Eye (tissue), 1 donor: ENCODE data around the gene CTIF.

Experiments
- DNase-seq: peaks from one replicate; pipeline ENCODE4 v3.0.0-alpha.2; 2015

Gene CTIF

DNA sequence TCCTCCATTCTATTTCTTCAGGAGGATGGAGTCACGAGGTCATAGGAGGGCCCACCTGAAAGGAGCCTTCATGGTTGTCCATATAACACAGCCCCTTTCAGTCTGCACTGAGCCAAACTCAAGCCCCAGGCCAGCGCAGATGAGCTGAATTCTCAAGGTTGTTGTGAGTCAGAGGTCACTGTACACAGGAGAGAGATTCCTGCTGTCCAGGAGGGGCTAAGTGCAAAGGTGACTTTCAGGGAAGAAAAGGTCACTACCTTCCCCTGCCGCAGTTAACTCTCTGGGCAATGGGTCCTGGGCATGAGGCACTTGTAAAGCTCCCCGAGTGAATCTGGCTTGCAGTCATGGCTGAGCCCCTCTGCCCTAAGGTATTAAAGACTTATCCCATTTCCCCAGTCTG lies 150.7 kb downstream of the CTIF start:
- no peak for DNase-seq

DNA sequence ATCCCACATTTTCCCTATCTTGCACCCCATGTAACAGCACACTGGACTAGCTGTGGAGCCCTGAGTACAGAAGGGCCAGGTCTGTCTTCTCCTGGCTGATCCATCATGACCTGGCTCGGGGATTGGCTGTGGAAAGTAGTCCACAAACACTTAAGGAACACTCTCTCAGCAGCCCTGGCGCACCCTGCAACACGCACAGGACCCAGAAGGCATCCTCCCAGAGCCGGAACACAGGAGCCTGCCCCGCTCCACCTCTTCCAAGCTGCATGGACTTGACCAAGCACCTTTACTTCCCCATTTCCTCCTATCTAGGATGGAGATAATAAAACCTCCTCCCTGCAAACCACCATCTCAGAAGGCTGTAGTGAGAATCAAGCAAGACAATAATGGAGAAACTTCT lies 151.7 kb downstream of the CTIF start:
- DNase-seq, result no peak

DNA sequence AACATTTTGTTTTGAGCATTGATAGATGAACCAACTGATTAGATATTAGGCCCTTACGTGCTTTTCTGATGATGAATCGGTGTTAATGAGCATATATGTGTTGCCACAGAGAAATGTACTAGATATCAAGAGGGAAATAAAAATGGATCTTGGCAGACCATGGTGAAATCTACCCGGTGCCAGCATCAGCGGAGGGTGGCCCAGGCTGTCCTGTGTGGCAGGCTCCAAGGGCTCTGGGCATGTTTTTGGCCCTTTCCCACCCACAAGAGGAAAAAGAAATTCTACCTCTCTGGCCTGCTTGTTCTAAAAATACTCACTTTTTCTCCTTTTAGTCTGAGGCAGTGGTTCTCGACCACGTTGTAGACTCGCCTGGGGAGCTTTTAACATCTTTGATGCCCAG lies 154.2 kb downstream of the CTIF start:
- no peak for DNase-seq

DNA sequence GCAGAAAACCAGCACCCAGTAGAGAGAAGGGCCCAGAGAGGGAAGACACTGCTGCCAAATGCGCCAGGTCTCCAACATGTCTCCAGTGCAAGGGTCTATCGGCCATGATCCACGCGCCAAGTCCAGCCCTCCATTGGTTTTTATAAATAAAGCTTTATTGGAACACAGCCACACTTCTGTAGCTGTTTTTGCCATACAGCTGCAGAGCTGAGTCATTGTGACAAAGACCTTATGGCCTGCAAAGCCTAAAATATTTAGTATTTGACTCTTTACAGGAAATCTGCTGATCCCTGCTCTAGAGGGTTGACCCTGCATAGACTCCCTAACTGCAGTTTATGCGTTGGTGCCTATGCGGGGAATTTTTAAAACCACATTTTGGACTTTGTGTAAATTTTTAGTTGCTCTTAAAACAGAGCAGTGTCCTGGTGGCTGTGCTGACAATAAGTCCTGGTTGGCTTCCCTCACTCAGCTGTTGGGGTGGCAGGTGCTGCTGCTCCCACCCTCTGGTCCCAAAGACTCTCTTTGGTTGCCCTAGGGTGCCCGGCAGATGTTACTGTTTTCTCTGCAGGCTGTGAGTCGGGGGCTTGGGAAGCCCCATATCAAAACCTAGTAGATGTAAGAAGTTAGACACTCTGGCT lies 154.9 kb downstream of the CTIF start:
- no peak for DNase-seq

DNA sequence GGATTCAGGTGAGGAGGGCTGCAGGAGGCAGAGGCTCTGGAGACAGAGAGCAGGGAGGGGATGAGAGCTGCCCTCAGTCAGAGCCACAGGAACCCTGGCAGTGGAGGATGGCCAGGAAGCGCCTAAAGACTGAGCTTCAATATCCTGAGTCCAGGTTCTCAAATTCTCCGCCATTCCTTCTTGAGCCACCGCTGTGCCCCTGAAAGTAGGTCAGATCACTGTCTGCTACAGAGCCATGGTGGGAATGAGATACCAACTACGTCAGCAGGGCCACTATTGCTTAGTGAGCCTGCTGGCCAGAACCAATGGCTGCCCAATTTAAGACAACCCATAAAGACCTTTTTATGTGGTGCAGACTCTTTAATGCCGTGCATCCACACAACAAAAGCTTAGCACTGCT lies 155.5 kb downstream of the CTIF start:
- no peak for DNase-seq

DNA sequence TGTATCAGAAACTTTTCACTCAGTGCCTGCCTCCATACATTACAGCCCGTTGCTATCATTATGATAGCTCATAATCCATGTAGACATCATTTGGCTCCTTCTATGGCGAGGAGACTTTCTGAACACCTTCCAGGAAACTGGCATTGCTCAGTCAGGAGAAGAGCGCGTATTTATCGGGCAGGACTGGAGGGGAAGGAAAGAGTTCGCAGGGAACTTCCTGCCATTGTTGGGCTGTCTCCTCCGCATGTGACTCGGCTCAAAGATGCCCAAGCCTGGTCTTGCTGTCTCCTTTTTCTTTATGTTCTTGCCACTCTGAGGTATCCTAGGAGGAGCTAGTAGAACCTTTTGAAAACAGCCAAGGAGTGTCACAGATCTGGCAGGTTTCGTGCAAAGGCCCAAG lies 156.8 kb downstream of the CTIF start:
- DNase-seq, result no peak

DNA sequence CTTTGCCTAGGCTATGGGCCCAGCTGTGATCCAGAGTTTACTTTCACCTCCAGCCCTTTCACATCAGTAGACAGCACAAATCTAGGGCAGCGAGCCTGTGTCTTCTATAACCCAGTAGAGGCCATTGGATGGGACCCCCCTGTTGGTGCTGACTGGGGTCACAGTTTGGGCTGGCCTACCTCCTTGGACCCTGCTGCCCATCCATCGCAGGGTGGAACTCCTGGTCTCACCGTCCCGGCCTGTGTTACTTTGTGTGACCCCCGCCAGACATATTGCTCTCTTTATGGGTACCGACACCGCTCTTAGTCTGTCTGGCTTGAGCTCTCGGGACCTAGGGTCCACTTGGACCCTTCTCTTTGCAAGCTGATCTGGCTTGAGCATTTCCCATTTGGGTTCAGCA lies 157.4 kb downstream of the CTIF start:
- DNase-seq, result no peak

DNA sequence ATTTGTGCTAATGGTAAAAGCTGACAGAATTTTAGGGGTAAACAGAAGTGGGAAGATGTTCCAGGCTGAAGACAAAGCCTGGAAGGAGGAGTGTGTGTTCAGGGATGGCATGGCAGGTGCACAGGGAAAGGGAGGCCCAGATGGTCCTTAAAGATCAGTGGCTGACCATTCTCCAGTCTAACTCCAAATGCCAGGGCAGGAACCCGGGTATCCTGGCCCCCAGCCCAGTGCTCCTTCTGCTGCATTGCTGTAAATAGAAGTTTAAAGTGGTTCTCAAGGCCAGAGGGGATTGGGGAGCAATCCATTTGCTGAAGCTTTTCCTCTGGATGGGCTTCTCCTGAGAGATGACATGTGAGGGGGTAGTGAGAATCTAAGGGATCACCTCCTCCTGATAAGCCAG lies 158.6 kb downstream of the CTIF start:
- no peak for DNase-seq

DNA sequence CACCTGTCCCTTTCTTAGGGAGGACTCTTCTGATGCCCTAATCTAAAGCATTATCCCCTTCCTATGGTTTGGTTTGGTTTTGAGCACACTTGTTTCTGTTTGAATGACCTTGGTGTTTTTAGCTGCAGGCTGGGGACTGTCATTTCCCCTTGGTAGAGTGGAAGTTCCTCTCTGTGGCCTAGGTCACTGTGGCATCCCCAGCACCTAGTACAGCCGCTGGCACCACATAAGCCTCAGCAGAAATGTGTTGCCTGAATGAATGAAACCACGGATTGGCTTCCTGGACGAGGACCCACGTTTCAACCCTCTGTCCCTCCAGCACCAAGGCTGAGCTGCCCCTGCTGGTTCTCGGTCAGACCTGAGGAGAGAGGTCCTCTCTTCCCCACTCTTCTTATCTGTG lies 159.9 kb downstream of the CTIF start:
- DNase-seq, result no peak

DNA sequence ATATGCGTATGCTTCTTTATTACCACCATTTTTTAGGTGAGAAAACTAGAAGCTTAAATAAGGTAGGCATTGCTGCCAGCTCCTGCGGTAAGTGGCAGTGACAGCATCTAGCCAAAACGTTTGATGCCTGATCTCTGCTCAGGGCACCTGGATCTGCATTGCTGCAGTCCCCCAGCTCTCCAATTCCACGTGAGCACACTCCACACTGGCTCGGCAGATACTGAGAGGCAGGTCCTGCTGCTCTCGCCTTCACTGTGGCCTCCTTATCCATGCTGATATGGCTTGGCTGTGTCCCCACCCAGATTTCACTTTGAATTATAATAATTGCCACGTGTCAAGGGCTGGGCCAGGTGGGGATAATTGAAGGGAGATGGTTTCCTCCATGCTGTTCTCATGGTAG lies 160.9 kb downstream of the CTIF start:
- no peak for DNase-seq

DNA sequence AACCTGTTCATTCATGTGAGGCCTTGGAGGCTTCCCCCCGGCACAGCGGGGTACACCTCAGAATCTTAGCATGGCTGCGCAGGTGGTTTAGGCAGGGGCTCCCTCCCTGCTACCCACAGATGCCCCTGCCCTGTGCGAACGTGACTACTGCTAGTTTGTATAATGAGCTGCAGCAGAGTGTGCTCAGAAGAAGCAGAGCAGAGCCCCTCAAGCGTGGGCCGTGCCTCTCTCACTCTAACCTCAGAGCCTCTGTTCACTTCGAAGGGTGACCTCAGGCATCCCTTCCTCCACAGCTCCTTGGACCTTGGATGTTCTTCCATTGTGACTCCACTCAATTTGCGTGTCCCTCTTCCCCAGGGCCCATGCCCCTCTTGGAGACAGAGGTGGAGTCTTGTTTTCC lies 161.6 kb downstream of the CTIF start:
- DNase-seq, result no peak

DNA sequence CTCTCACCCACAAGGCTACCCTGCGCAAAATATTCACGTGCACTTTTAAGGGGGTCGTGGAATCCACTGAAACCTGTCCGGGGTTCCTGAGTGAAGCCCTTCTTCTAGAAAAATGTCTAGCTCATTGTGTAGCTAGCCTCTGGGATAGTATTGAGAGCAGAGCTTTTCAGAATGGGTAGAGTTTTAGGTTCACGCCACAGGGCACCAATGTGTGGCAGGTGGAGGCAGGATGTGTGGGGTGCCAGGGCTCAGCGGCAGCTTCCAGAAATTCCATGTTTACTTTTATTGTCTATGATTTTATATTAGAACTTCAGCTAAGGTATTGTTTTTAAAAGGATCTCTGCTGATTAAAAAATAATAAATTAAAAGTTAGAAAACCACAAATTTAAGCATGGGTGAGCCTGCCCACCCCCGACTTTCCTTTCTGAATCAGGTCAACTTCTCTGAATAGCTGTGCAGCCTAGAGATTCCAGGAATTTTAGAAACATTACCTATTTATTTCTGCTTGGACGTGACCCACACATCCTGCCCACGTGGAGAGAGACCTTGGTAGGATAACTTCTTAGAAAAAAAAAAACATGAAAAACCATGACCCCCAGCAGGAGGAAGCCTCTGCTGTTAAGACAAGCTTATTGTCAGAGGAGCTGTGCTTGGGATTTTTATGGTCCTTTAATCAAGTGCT lies 163.7 kb downstream of the CTIF start:
- DNase-seq, result no peak

DNA sequence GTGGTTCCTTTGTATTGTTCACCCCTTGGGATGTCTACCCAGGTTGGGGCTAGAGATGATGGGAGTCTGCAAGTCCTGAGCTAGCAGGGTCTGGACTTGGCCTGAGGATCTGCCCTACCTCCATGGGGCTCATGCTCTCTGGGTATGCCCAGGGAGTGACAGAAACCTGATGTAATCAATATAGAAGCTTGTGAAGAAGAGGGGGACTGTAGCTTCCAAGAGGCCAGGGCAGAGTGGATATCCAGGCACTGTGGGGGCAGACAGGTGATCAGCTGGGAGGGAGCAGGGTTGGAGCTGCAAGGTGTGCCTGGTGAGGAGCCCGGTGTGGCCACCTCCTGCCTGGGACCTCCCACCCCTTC lies 164.2 kb downstream of the CTIF start:
- no peak for DNase-seq

DNA sequence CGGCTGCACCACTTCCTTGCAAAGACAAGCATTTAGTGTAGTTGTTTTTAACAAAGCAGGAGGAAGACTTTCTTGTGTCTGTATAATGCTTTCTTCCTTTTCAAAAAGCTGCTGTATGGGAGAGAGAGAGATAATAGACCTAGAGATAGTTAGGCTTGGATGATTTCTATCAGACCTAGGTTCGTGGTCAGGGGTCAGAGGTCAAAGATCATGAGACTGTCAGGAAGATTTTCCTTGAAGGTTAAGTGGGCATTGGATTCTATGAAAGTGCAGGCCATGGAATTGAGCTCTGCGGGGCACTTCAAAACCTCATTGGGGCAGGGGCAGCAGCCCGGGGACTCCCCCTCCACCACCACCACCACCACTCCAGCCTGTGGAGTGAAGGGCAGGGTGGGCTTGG lies 164.6 kb downstream of the CTIF start:
- DNase-seq, result no peak

DNA sequence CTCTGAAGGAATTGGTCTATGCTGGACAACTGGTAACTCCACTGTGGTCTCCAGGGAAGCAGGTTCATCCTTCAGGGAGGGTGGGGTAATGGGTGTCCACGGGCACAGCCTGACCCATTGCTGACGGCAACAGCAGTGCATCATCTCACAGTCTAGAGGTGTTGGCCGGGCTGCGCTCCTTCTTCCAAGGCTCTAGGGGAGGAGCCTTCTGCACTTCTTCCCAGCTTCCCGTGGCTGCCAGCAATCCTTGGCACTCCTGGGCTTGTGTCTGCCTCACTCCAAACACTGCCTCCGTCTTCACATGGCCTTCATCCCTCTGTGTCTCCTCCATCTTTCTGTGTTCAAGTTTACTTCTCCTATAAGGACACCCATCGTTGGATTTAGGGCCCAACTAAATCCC lies 166.2 kb downstream of the CTIF start:
- DNase-seq, result no peak

DNA sequence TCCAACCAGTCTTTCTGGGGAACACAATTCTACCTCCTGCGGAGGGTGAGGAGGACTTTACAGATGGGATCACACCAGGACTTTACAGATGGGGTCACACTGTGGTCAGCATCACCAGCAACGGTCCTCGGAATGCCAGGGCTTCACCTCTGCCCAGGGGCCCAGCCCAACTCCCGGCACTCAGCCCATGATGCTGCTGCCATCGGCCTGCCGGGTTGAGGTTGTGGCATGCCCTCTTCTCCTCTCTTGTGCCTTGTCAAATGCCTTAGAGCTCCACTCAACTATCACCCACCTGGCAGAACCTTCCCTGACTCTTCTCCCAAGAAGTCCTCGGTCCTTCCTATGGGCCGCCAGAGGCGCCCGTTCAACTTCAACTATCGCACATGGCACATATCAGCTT lies 166.7 kb downstream of the CTIF start:
- no peak for DNase-seq

DNA sequence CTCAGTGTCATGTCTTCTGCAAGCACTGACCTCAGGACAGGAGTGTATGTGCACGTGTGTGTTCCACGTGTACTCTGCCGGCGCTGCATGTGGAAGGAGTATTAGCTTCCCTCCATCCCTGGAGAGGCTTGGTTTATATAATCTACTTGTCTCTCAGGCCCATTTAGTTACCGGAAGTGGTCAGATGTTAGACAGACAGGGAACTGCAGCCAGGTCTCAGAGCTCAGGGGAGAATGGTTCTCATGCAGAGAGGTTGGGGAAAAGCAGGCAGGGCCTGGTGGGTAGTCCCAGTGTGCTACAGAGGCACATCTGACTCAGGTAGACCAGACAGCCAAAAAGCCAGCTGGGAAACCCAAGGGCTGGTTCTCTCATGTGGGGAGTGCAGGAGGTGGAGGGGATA lies 167.9 kb downstream of the CTIF start:
- no peak for DNase-seq

DNA sequence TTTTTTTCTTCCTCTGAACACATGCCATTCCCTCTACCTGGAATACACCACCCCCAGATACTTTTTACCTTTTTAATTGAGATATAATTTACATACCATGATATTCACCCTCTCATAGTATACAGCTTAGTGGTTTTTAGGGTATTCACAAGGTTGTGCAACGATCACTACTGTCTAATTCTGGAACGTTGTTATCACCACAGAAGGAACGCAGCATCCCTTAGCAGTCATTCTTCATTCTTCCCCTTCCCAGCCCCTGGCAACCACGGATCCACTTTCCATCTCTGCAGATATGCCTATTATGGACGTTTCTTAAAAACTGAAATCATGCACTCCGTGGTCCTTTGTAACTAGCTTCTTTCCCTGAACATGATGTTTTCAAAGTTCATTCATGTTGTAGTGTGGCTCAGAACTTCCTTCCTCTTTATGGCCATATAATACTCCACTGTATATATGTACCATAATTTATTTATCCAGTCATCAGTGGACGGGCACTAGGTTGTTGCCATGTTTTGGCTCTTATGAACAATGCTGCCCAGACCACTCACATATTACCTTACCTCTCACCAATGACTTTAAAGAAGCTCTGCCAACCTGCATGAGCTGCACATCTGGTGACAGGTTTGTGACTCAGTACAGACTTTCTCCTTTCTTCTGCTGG lies 168.9 kb downstream of the CTIF start:
- no peak for DNase-seq

DNA sequence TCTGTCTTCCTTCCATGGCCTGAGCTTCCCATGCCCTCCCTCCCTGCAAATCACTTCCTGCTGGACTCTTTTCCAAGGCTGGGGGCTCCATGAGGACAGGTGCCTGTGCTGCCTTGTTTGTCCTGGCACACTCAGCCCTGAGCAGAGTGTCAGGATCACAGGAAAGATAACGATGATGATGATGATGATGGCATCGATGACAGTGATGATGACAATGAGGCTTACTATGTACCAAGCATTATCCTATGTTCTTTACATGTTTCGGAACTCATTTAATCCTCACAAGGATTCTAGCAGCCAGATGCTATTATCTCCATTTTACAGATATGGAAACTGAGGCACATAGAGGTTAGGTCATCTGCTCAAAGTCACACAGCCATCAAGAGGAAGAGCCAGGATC lies 170.0 kb downstream of the CTIF start:
- no peak for DNase-seq

DNA sequence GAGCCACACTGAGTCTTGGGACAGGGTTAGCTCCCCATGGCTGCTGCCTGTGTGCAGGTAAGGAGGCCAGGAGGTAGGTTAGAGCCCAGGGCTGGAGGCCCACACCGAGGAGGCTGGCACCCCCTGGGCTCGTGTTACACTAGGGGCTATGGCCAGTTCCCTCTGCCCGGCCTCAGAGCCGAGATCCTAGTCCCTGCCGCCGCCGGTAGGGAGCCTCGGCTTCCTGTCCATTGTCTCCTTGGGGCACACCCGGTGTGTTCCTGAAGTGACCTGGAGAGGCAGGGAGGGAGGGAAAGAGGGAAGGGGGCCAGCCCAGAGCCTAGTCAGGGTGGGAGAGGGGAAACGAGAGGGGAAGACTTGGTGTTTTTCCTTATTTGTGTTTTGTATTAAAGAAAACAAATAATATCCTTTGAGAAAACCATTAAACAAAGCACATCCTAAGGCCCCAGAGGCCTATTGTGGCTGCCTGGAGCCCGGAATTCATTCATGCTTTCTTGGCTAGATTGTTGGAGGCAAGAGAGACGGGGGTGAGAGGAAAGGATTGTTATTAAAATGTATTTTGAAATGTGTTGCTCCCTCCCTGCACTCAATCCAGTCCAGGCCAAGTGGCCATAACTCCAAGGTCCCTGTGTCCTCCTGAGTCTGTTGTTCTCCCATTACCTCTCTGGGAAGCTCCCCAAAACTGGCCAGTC lies 170.7 kb downstream of the CTIF start:
- DNase-seq, result no peak

DNA sequence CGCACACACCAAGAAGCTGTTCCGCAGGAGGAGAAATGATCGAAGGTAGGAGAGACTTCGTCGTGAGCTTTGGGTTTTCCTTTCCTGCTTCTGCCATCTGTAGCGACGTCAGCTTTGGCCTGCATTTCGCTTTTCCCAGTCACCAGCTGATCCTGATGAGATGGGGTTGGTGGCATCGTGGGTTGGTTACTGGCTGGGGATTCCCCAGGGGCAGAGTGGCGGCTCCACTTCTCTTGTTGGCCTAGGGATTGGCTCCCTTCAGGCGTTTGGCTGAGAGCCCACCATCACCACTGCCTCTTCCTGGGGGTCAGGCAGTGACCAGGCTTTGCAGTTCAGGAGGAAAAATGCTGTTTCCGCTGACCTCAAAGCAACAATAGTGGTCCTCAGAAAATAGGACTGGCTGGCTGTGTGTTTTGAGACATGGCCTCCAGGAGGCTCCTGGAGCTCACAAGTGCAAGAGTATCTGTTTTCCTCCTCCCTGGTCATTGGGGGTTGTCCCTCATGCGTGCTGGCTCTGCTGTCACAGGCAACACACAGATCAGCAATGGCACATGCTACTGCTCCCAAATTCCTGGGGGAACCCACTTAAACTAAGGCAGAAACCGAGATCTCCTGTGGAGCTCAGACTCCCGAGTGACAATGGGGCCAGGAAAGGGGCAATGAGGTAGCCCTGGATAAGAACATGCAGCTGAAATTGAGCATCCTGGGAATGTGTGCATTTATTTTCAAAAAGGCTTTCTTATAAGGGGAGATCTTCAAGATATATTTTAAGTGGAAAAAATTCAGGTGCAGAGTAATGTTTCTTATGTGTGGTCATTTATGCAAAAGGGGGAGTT lies 173.0 kb downstream of the CTIF start:
- DNase-seq, result peak; percentile 80

DNA sequence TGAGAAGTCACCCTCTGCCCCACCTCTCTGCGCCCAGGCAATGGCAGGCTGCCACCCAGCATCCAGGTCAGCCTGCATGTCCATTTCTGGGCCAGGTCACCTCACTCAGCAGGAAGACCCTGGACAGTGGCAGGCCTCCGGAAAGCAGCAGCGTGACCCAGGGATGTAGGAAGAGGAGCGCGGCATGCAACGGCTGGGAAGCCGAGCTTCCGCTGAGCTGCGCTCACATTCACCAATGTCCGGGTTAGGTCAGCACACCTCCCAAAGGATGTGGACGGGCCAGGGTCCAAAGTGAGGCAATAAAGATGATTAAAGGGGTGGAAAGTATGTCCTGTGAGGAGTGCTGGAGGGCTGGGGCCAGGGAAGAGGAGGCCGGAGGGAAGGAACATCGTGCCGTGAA lies 174.5 kb downstream of the CTIF start:
- DNase-seq, result no peak

DNA sequence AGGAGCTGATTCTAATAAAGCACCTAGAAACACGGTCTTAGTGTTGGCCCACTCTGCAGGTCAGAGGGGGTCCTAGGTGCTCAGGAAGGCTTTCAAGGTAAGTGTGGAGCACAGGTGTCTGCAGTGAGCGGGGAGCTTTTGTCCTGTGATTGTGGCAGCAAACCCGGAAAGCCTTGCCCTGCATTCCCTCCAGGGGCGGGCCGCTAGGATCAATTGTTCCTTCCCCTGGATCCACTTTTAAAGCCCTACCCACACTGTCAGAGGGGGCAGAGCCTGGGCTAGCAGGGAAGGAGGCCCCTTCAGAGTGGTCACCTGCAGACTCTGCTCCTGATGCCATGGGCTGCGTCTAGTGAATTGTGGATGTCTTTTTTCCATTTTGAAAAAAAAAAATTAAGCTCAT lies 176.0 kb downstream of the CTIF start:
- no peak for DNase-seq
